BLaER1 treated with 17β-estradiol and CSF1 and Interleukin-3, amounts not matched to agents 10 nM and 100 nM (cell line): Measurements from ENCODE around the gene PDE6A.
"Not testable (repeated sequence)": the region's sequence is repeated elsewhere in the genome, so short reads cannot be mapped to it uniquely, and the experiment has no call there.

ENCODE experiments used
- H3K27ac ChIP-seq, 11 experiments: shearing (Covaris generic); formaldehyde crosslinking; 2 replicates each; pipeline ENCODE4 v1.8.1; 2022
- H3K27me3 ChIP-seq, 11 experiments: shearing (Covaris generic); formaldehyde crosslinking; 2 replicates each; pipeline ENCODE4 v1.8.1; 2022
- H3K36me3 ChIP-seq, 11 experiments: shearing (Covaris generic); formaldehyde crosslinking; 2 replicates each; pipeline ENCODE4 v1.8.1; 2022
- H3K4me1 ChIP-seq, 10 experiments: shearing (Covaris generic); formaldehyde crosslinking; 2 replicates each; pipeline ENCODE4 v1.8.1; 2022
- H3K4me2 ChIP-seq, 11 experiments: shearing (Covaris generic); formaldehyde crosslinking; 2 replicates each; pipeline ENCODE4 v1.8.1; 2022
- H3K4me3 ChIP-seq, 10 experiments: shearing (Covaris generic); formaldehyde crosslinking; 2 replicates each; pipeline ENCODE4 v1.8.1; 2022
- H3K9ac ChIP-seq, 11 experiments: shearing (Covaris generic); formaldehyde crosslinking; 2 replicates each; pipeline ENCODE4 v1.8.1; 2022
- H3K9me3 ChIP-seq, 11 experiments: shearing (Covaris generic); formaldehyde crosslinking; replicated peaks in 1 of 11; 2 replicates each; pipeline ENCODE4 v1.8.1; 2022
- H4K20me1 ChIP-seq, 11 experiments: shearing (Covaris generic); formaldehyde crosslinking; 2 replicates each; pipeline ENCODE4 v1.8.1; 2022
- Cebpa-rat ChIP-seq, 11 experiments: shearing (Covaris generic); IDR thresholded peaks; 2 replicates each; pipeline ENCODE4 v1.8.1; 2022

The PDE6A gene

GRCh38 chr5:149957855-149958254 lies 13.3 kb upstream of the PDE6A start:
- H3K27me3 ChIP-seq, result no peaks in the 10 kb centered on the region
- no peaks in the 10 kb centered on the region for H3K9me3 ChIP-seq
- no peak overlapping the region for H3K27ac ChIP-seq
- H3K36me3 ChIP-seq, result no peaks in the 10 kb centered on the region
- H3K4me3 ChIP-seq, result no peak overlapping the region
- peaks cover 27 to 43% (median 34%) of the 10 kb centered on the region in 10 experiments for H3K4me1 ChIP-seq
- H3K4me2 ChIP-seq, result peak overlapping the region in 1 of 11 experiments; percentile 21; a peak in 2 of 22 replicates
- no peak for TF ChIP-seq Cebpa-rat (IDR thresholded peaks at IDR 0.05)
- peaks cover 0 to 7% (median 0%) of the 10 kb centered on the region in 11 experiments; a peak in 3 of 22 replicates for H4K20me1 ChIP-seq
- no peak overlapping the region for H3K9ac ChIP-seq

- peak overlapping the region in 8 of 11 experiments; percentile 10 to 43 (median 29); a peak in 13 of 22 replicates for H3K4me2 ChIP-seq
- H3K36me3 ChIP-seq, result no peaks in the 10 kb centered on the region
- no peak overlapping the region for H3K27ac ChIP-seq
- H3K4me3 ChIP-seq, result no peak overlapping the region
- no peaks in the 10 kb centered on the region for H3K27me3 ChIP-seq
- no peak overlapping the region for H3K9ac ChIP-seq
- no peaks in the 10 kb centered on the region for H4K20me1 ChIP-seq
- TF ChIP-seq Cebpa-rat (IDR thresholded peaks at IDR 0.05), result no peak
- H3K4me1 ChIP-seq, result peaks cover 16 to 39% (median 31%) of the 10 kb centered on the region in 10 experiments
- no peaks in the 10 kb centered on the region for H3K9me3 ChIP-seq
Observed at GRCh38 chr5:149956685-149957084, 12.1 kb upstream of the PDE6A start.

- Histone ChIP-seq H3K27me3 (no peaks in the 10 kb centered on the region), H3K9ac (no peak overlapping the region), H3K27ac (no peak overlapping the region), H4K20me1 (no peaks in the 10 kb centered on the region), H3K36me3 (no peaks in the 10 kb centered on the region), H3K9me3 (no peaks in the 10 kb centered on the region), H3K4me2 (peak overlapping the region in 2 of 11 experiments; percentile 6 to 17; a peak in 3 of 22 replicates), H3K4me1 (peaks cover 7 to 27% (median 20%) of the 10 kb centered on the region in 10 experiments), H3K4me3 (no peak overlapping the region)
- no peak for TF ChIP-seq Cebpa-rat (IDR thresholded peaks at IDR 0.05)
Observed at GRCh38 chr5:149954798-149955197, 10.2 kb upstream of the PDE6A start.

GRCh38 chr5:149953436-149954121 lies 9.0 kb upstream of the PDE6A start:
- H3K4me2 ChIP-seq, result no peak overlapping the region
- H3K27ac ChIP-seq, result no peak overlapping the region
- no peak overlapping the region for H3K4me3 ChIP-seq
- no peaks in the 10 kb centered on the region for H3K36me3 ChIP-seq
- H3K9ac ChIP-seq, result no peak overlapping the region
- H3K4me1 ChIP-seq, result peaks cover 0 to 18% (median 9%) of the 10 kb centered on the region in 10 experiments; a peak in 12 of 20 replicates
- TF ChIP-seq Cebpa-rat (IDR thresholded peaks at IDR 0.05), result no peak
- no peaks in the 10 kb centered on the region for H3K9me3 ChIP-seq
- no peaks in the 10 kb centered on the region for H3K27me3 ChIP-seq
- no peaks in the 10 kb centered on the region for H4K20me1 ChIP-seq

- Histone ChIP-seq H3K36me3 (no peaks in the 10 kb centered on the region), H3K4me2 (no peak overlapping the region), H3K9me3 (no peaks in the 10 kb centered on the region), H3K9ac (no peak overlapping the region), H3K27me3 (no peaks in the 10 kb centered on the region), H3K4me1 (peaks cover 0 to 7% (median 0%) of the 10 kb centered on the region in 10 experiments; a peak in 3 of 20 replicates), H3K27ac (no peak overlapping the region), H3K4me3 (no peak overlapping the region), H4K20me1 (no peaks in the 10 kb centered on the region)
- no peak for TF ChIP-seq Cebpa-rat (IDR thresholded peaks at IDR 0.05)
Observed at GRCh38 chr5:149951138-149951749, 6.7 kb upstream of the PDE6A start.

- no peaks in the 10 kb centered on the region for H4K20me1 ChIP-seq
- H3K36me3 ChIP-seq, result no peaks in the 10 kb centered on the region
- H3K9me3 ChIP-seq, result no peaks in the 10 kb centered on the region
- no peaks in the 10 kb centered on the region for H3K27me3 ChIP-seq
- TF ChIP-seq Cebpa-rat (IDR thresholded peaks at IDR 0.05), result no peak
- no peak overlapping the region for H3K9ac ChIP-seq
- no peak overlapping the region for H3K4me2 ChIP-seq
- H3K4me3 ChIP-seq, result no peak overlapping the region
- H3K27ac ChIP-seq, result no peak overlapping the region
- no peaks in the 10 kb centered on the region for H3K4me1 ChIP-seq
Observed at GRCh38 chr5:149948993-149949392, 4.4 kb upstream of the PDE6A start.

- Histone ChIP-seq H4K20me1 (no peaks in the 10 kb centered on the region), H3K27me3 (no peaks in the 10 kb centered on the region), H3K9me3 (no peaks in the 10 kb centered on the region), H3K9ac (no peak overlapping the region), H3K27ac (no peak overlapping the region), H3K4me2 (no peak overlapping the region), H3K4me3 (no peak overlapping the region), H3K36me3 (no peaks in the 10 kb centered on the region), H3K4me1 (no peaks in the 10 kb centered on the region)
- TF ChIP-seq Cebpa-rat (IDR thresholded peaks at IDR 0.05), result no peak
Observed at GRCh38 chr5:149946118-149946517, 1.5 kb upstream of the PDE6A start.

GRCh38 chr5:149943177-149943949 lies 1.2 kb downstream of the PDE6A start:
- not testable (repeated sequence) for H4K20me1 ChIP-seq, H3K9me3 ChIP-seq, H3K36me3 ChIP-seq, H3K4me3 ChIP-seq, H3K27me3 ChIP-seq, H3K27ac ChIP-seq, H3K4me2 ChIP-seq, H3K9ac ChIP-seq
- peaks cover 0 to 17% (median 3%) of the 10 kb centered on the region in 10 experiments; a peak in 10 of 20 replicates for H3K4me1 ChIP-seq

- not testable (repeated sequence) for H3K27ac ChIP-seq, H3K9me3 ChIP-seq, H4K20me1 ChIP-seq, H3K36me3 ChIP-seq, H3K4me3 ChIP-seq, H3K4me2 ChIP-seq, H3K9ac ChIP-seq, H3K27me3 ChIP-seq
- peaks cover 0 to 17% (median 6%) of the 10 kb centered on the region in 10 experiments; a peak in 10 of 20 replicates for H3K4me1 ChIP-seq
Observed at GRCh38 chr5:149942741-149943169, 1.8 kb downstream of the PDE6A start.
